GM18858 (cell line): ENCODE data around the gene MAEA.

Experiments used
- ATAC-seq: cut with Tn5 transposase; IDR thresholded peaks from one replicate; pipeline ENCODE4 v1.9.1; 2021; ENCODE audit not compliant: unreplicated experiment

MAEA gene

DNA sequence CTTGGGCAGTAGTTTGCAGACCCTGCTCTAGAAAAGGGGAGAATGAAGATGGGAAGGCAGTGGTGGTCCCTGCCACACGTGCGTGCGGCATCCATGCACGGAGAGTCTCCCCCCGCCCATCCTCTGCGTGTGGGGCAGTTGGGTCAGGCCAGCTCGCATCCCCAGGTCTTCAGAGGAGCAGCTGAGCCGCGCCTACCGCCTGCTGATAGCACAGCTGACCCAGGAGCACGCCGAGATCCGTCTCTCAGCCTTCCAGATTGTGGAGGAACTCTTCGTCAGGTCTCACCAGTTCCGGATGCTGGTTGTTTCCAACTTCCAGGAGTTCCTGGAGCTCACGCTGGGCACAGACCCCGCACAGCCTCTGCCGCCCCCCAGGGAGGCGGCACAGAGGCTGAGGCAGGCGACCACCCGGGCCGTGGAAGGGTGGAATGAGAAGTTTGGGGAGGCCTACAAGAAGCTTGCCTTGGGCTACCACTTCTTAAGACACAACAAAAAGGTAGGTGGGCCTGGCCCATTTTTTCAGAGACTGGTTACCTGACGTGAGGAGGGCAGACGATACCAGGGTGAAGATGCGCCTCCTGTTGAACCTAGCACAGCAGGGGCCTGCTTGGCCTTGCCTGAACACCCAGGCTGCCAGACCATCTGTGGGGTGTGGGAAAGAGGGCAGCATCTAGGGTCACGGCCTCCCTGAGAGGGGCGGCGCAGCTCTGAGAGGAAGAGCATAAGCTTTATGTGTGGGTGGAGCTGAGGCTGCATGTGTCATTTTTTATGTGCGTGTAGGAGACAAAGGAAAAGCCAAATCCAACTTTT lies 59.9 kb downstream of the MAEA start:
- no peak for ATAC-seq

DNA sequence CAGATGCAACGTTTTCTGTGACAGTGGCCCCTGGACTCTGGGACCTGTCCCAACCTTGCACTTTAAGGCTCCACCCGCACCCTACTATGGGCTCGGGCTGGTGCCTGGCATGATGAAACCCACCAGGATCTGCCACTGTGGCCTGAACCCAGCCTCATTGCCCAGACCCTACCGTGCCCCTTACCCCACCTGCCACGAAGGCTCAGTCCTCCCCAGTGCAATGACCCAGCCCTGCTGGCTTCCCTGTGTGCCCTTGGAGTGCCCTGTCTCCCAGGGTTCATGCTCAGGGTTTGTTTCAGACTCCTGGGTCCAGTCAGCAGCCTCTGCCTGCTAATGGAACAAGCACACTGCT lies 60.5 kb downstream of the MAEA start:
- no peak for ATAC-seq

DNA sequence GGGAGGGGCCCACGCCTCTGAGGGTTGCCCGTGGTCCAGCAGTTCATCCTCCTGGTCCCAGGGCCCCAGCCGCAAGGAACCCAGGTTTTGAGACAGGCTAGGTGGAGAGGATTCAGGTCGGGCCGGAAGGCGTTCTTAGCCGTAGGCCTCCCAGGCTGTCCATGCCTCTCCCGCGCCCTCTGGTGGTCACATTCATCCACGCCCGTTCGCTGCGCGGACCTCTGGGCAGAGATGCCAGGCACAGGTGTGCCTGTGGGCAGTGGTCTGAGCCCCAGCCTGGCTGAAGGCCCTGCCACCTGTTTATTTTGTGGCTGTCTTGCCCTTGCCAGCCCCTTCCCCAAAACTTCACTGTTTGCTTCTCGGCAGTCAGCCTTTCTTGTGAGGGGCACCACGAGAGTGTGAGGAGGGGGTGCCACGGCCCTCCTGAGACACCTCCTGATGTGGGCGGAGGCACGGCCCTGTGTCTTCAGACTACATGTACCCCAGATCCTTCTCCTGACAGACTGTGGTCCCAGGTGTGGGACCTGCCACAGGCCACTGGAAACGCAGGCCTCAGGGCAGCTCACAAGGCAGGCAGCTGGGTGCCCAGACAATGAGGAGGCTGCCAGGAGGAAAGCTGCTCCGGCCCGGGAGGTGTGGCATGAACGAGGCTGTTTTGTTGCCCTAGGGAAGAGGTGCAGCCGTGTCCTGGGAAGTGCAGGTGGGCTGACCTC lies 62.3 kb downstream of the MAEA start:
- no peak for ATAC-seq

DNA sequence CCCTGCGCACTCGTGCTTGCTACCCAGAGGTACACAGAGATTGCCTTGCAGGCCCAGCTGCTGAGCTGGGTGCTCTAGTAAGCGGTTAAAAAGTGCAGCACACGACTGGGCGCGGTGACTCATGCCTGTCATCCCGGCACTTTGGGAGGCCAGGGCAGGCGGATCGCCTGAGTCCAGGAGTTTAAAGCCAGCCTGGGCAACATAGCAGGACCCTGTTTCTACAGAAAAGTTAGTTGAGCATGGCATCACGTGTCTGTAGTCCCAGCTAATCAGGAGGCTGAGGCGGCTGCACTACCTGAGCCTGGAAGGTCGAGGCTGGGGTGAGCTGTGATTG lies 62.8 kb downstream of the MAEA start:
- ATAC-seq = no peak

DNA sequence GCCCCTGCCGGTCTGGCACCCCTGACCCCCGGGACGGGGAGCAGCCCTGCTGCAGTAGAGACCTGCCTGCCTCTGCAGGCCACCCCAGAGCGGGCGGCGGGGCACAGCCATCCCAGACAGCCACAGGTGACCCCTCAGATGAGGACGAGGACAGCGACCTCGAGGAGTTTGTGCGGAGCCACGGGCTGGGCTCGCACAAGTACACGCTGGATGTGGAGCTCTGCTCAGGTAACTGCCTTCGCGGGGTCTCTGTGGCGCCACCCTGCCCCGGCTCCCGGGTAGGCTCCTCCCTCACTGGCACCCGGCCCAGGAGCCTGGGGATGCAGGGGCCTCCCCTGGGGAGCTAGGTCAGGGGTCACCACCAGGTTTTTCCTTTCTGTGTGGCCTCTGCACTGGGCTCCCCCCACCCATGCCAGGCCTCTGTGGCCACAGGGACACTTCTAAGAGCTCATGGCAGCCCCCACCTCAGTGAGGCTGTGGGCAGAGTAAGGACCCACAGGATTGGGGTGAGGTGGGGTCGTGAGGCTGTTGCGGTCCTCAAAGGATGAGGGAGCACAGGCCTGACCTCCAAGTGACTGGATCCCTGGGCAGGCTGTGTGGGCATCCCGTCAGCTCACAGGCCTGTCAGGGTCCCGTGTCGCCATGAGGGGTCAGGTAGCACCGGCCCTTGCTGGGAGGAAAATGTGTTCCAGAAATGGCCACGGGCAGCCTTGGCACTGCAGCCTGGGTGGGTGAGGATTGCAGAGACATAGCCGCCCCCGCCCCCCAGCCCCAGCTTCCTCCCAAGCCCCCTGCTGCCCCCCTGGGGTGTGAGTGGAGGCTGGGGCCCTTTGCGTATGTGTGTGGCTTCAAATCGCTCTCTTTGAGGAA lies 63.7 kb downstream of the MAEA start:
- ATAC-seq = no peak

DNA sequence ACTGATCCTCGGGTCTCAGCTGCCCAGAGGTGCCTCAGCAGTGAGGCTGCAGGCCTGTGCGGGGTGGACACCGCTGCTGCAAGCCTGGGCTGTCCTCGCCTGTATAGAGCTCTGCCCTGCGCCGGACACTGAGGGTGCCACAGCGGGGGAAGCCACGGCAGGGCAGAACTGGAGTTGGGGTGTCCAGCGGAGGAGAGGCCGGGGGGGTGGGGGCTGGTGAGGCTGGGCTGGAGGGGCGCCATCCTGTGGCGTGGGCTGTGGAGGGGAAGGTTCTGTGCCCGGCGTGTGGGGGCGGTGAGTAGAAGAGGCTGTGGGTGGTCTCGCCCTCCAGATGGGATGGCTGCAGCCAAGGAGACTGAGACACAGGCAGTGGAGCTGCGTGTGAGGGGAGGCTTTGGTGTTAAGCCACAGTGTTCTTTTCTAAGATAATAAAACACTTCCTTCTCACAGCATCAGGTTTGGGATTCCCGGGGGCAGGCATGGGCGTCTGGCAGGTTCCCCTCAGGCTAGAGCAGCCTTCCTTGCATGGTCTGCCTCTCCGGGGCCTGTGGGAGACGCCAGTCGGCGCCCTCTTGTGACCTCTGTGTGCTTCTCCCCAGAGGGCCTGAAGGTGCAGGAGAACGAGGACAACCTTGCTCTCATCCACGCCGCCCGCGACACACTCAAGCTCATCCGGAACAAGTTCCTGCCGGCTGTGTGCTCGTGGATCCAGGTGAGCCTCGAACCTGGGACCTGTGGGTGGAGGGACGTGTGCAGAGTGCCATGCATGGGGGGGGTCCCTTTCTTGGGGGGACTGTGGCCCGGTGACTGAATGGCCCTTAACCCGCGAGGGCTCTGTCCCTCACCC lies 64.7 kb downstream of the MAEA start:
- ATAC-seq = no peak

DNA sequence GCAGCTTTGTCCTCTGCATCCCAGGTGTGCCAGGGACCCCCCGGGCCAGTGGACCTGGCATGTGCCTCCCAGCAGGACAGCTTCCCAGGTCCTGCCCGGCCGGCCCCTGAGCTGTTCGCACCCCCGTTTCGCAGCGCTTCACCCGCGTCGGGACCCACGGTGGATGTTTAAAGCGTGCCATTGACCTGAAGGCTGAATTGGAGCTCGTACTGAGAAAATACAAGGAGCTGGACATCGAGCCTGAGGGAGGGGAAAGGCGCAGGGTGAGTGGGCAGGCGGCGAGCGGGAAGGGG lies 65.2 kb downstream of the MAEA start:
- no peak for ATAC-seq

DNA sequence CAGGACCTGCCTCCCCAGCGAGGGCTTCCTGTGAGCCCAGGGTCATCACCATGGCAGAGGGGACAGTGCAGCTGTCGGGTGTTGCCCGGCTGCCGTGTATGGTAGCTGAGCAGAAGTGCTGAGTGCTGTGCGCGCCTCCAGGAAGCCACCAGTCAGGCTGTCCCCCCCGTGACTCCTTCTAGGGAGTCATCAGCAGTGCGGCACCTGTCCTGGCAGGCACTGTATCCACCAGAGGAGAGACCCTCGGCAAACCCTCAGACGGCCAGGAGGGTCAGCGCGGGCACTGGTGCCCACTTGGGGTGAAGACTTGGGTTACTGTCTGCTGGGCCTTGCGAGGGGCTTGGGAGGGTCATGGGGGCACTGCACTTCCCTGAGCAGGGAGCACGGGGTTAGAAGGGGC lies 65.7 kb downstream of the MAEA start:
- ATAC-seq = no peak

DNA sequence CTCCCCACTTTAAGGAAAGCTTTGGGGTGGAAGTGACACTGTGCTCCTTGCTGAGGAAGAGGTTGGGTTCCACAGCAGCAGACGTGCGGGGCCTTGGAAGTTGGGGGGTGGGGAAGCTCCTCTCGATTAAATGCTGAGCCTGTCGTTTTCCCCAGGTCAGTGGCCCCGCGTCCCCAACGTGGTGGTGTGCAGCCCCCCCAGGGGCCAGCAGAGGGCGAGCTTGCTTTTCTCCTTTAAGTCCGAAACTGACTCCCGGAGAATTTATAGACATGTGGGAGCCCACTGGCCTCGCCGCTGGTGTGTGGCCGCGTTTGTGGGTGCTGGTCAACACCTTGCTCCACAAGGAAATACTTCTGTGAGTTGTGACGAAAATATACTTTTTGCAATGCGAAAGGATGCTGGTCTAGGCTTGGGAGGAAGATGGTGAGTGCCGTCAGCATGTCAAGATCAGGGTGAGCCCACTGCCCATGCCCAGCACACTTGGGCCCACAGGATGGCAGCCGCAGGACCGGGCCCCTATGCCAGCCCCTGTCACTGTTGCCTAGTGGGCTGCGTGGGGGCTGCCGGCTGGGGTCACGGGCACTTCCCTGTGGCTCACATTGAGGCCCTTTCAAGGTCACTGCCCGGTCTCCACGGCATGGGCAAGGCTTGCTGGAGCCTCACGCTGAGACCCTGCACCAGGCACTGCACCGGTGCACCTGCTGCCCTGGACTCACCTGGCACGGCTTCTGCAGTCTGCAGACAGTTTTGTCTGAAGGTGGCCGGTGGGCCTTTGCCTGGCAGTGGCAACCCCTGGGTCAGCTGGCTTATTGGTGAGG lies 66.7 kb downstream of the MAEA start:
- no peak for ATAC-seq

DNA sequence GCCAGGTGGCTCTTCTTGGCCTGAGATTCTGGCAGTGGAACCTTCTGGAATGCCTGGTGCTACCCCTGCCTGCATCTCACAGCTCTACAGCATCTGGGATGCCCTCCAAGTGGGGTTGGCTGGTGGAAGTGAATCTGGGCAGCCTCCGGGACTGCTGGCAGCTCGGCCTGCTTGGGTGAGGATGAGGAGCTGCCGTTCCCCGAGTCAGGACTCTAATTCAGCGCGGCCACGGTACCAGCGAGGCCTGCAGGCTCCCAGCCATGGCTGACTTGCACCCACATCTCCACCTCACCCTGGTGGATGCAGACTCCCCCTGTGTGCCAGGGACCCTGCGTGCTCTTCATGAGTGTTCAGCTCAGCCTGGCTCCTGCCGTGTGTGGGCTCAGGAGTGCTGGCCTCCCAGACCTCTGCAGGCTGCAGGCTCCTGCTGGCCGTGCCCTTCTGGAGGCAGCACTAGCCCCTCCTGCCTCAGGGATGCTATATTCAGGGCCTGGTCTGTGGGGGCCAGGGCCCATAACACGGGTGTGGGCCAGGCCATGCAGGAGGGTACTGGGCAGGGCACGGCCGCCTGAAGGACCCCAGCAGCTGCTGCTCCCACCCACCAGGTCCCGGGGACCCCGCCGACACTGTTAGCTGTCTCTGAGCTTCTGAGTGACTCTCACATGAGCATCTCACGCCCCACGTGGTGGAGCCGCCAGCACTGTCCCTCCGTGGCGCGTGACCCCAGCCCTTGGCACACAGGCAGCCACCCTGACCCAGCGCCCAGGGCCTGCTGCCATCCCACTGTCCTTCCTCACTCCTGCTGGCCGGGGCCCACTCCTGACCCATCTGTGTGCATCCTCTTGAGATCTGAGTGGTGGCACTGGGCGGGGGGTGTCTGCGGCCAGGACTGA lies 67.9 kb downstream of the MAEA start:
- ATAC-seq = no peak

DNA sequence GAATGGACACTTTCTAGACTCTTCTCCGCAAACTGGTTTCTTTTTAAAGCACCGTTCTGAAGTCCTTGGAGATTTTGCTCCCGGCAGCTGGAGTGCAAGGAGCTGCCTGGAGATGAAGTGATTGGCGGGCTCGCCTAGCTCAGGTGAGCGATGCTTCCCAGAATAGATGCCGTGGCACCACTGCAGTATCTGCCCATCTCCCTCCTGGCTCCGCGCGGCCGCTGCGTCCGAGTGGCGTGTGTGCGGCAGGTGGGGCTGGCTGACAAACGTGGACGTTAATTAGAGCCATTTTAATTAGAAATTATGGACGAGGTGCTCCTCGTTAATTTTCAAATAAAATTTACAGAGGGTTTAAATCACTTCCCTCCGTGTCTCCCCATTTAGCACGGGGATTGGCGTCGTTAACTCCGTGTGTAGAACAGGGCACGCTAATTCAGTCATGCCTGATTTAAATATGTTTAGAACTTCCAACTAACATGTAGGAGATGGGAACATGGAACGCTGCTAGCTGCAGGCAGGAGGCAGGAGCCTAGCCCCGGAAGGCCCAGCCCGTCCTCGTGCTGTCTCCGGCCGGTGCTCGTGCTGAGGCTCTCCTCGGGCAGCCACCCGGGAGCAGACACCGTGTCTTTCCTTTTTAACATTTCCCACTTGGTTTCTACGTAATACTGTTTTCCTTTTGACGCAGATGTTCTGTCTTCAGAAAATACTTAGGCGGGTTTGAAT lies 68.9 kb downstream of the MAEA start:
- ATAC-seq = no peak

DNA sequence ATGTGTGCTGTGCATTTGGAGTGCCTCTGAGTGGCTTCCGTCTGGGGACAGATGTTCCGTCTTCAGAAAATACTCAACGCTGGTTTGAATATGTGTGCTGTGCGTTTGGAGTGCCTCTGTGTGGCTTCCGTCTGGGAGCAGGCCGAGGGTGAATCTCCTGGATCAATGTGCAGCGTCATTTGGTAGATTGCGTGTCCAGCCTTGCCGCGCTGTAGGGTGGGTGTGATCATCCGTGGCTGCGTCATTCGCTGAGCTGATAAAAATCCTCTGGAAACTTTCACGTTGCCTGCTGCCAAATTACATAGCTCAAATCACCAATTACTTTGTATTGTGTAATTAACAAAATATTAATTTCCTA lies 69.4 kb downstream of the MAEA start:
- ATAC-seq = no peak

DNA sequence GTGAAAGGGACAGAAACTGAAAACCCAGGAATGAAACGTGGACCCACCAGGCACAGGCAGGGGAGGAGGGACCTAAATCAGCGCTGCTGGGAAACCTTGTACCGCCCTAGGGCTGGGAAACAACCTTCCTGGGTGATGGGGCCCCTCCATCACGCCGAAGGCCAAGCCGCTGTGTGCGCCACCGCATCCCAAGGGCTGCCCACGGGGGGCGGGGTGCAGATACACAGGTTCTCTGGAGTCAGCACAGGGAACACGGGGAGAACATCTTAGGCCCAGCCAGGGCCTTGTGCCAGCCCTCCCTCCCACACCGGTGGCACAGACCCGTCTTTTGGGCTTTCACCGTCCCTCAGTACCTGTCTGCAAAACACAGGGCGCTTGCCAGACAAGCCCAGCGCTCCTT lies 70.3 kb downstream of the MAEA start:
- no peak for ATAC-seq

DNA sequence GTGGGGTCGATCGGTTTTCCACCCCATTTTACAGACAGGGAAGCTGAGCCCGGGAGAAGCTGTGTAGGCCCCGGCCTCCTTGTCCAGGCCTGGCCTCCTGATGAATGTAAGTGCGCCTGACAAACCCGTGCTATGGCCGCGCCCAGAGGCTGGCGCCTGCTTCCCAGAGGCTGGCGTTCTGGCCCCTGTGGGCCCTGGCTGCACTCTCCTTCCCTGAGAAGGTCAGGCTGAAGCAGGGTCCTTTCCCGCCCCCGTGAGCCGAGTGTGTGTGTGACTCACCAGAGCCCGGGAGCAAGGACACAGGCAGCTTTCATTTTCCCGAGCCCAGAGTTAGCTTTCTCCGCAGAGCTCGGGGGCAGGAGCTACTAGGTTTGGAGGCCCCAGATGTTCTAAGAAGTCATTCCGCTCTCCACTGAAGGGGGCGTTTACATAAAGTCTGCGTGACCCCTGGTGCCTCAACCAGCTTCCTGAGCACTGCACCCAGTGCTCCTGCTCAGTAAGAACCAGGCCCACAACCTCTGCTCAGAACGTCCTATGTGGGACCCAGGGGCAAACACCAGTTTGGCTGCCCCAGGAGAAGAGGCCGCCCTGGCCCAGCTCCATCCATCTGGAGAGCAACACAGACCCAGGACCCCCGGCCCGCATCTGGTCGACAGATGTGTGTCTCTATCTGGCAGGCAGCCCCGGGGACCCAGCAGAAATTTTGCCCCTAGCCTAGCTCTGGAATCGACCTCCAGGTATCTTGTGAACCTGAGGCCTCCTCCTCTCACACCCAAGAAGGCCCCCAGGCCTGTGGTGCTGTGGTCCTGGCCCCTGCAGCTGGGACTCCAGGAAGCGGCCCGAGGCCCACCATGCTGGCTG lies 71.0 kb downstream of the MAEA start:
- ATAC-seq = no peak

DNA sequence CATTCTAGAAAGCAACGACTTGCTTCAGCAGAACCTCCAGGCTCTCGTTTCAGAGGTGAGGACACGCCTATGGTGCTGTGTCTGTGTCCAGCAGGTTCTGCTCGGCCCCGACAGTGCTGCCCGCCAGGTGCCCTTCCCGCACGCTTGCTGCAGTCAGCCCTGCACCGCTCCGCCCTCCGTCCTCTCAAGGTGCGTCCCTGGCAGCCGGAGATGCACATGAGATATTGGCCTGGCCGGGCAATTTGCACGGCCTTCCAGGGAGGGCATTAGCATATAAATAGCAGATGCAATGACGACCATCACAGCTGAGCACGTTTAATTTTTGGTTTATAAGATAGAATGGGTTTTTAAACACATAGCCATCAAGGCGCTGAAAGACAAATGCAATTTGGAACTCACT lies 71.7 kb downstream of the MAEA start:
- ATAC-seq = no peak

DNA sequence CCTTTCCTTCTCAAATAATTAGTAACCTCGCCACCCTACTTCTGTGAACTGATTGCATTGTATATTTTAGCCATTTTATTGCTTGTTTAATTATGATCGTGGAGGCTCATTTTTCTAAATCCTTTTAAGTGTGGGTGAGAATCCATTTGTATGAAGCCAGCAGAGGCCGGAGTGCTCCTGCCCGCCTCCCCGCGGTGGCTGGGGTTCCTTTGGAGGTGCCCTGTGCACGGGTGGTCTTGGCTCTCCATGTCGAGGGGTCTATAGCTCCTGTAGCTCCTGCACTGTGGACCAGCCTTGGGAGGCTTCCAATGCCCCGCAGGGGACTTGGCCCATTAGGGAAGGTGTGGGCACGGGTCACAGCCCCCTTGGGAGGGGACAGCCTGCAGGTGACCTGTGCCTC lies 72.4 kb downstream of the MAEA start:
- ATAC-seq = no peak

DNA sequence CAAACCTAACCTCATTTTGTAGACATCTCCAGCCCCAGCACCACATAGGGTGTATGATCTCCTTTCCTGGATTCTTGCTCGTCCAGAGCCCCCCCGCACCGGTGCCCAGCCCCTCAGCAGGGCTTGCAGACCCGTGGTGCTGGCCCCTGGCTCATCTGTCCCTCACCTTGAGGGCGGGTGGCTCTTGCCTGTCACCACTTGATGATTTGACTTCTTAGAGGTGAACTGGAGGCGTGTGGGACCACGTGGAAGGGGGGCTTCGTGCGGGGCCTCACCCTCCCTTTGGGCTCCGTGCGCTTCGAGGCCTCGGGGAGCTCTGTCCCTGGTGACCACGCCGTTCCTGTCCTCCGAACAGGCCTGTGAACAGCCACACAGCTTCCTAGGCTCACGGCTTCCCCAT lies 72.8 kb downstream of the MAEA start:
- ATAC-seq = no peak

DNA sequence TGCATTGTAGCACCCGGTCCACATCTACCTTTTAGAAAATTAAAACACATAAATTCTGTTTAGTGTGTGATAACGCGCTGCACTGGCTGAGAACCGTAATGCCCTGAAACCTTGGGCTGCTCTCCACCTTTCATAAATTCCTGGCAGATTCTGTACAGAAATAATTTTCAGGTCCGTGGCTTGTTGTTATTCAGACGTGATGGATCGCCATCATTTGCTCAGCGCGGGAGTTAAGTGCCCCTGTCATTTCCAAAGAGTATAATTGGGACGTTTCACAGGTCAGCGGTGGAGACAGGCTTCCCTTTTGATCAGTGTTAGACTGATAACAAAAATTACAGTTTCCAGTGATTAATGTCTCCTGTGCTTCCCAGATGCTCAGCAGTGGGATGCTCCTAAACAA lies 73.8 kb downstream of the MAEA start:
- no peak for ATAC-seq
